B cell (primary cell): Measurements from ENCODE around the gene PHACTR3.

Source experiments
- EZH2 ChIP-seq: IDR thresholded peaks from 2 replicates; pipeline ENCODE4 v1.6.1; 2012; ENCODE audit warnings: borderline replicate concordance, low read depth, mild to moderate bottlenecking, moderate library complexity, low read length; ENCODE audit not compliant: insufficient read depth, poor library complexity, severe bottlenecking
- TF ChIP-seq, protein P1 (sequence below): fragments of 200-600 bp; IDR thresholded peaks from one replicate; pipeline ENCODE4 v1.8.0; 2022; ENCODE audit warnings: antibody characterized with exemption, mild to moderate bottlenecking

GRCh38 chr20:59613861-59614260 is 9.5 kb downstream of the PHACTR3 start:
- no peak for TF ChIP-seq EZH2
- TF ChIP-seq, protein P1, sequence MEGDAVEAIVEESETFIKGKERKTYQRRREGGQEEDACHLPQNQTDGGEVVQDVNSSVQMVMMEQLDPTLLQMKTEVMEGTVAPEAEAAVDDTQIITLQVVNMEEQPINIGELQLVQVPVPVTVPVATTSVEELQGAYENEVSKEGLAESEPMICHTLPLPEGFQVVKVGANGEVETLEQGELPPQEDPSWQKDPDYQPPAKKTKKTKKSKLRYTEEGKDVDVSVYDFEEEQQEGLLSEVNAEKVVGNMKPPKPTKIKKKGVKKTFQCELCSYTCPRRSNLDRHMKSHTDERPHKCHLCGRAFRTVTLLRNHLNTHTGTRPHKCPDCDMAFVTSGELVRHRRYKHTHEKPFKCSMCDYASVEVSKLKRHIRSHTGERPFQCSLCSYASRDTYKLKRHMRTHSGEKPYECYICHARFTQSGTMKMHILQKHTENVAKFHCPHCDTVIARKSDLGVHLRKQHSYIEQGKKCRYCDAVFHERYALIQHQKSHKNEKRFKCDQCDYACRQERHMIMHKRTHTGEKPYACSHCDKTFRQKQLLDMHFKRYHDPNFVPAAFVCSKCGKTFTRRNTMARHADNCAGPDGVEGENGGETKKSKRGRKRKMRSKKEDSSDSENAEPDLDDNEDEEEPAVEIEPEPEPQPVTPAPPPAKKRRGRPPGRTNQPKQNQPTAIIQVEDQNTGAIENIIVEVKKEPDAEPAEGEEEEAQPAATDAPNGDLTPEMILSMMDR: no peak
